ENCODE results near the gene PRKAG3. TPM values are rescaled to one million over a fixed set of nuclear protein-coding genes. Genes with fewer than 3 reads are reported as not detected.

Gene PRKAG3
- polyA plus RNA-seq, 2 donors: 0.02 TPM; not detected in 1

GRCh38 chr2:218876562-218877219 is 45.1 kb upstream of the PRKAG3 start:
- no peaks in the 10 kb centered on the region for H3K9me3 ChIP-seq (ENCODE audit: control insufficient read depth in 2 of 2, insufficient read depth in 1 of 2, low read depth in 1 of 2, low read length in 1 of 2)
- WGBS, 2 donors: 1 to 2% methylated on average over 3 of the region's 3 CpGs

GRCh38 chr2:218875692-218876246 is 44.2 kb upstream of the PRKAG3 start:
- WGBS, 2 donors: 60 to 64% methylated on average over 2 of the region's 2 CpGs
- Histone ChIP-seq H3K4me3 (ENCODE audit: low read depth in 1 of 2, low read length in 2 of 2) (no peak overlapping the region), H3K36me3 (ENCODE audit: control insufficient read depth in 2 of 2, insufficient read depth in 2 of 2, low read length in 1 of 2) (no peaks in the 10 kb centered on the region), H3K27me3 (ENCODE audit: control insufficient read depth in 1 of 2, insufficient read depth in 2 of 2, low read length in 2 of 2) (peaks cover 0 to 3% of the 10 kb centered on the region in 2 donors), H3K9me3 (ENCODE audit: control insufficient read depth in 2 of 2, insufficient read depth in 1 of 2, low read depth in 1 of 2, low read length in 1 of 2) (no peaks in the 10 kb centered on the region), H3K27ac (ENCODE audit: low read depth in 2 of 2, low read length in 1 of 2) (no peak overlapping the region), H3K4me1 (ENCODE audit: control insufficient read depth in 2 of 2, insufficient read depth in 2 of 2, low read length in 1 of 2) (peaks cover 4 to 8% of the 10 kb centered on the region in 2 donors)

More at GRCh38 chr2:218876562-218877219, 45.1 kb upstream of the PRKAG3 start:
- peaks cover 0 to 10% of the 10 kb centered on the region in 2 donors for H3K4me1 ChIP-seq (ENCODE audit: control insufficient read depth in 2 of 2, insufficient read depth in 2 of 2, low read length in 1 of 2)
- H3K27me3 ChIP-seq (ENCODE audit: control insufficient read depth in 1 of 2, insufficient read depth in 2 of 2, low read length in 2 of 2): peaks cover 0 to 3% of the 10 kb centered on the region in 2 donors
- no peaks in the 10 kb centered on the region for H3K36me3 ChIP-seq (ENCODE audit: control insufficient read depth in 2 of 2, insufficient read depth in 2 of 2, low read length in 1 of 2)
- H3K27ac ChIP-seq (ENCODE audit: low read depth in 2 of 2, low read length in 1 of 2): no peak overlapping the region
- H3K4me3 ChIP-seq (ENCODE audit: low read depth in 1 of 2, low read length in 2 of 2): no peak overlapping the region

DNA sequence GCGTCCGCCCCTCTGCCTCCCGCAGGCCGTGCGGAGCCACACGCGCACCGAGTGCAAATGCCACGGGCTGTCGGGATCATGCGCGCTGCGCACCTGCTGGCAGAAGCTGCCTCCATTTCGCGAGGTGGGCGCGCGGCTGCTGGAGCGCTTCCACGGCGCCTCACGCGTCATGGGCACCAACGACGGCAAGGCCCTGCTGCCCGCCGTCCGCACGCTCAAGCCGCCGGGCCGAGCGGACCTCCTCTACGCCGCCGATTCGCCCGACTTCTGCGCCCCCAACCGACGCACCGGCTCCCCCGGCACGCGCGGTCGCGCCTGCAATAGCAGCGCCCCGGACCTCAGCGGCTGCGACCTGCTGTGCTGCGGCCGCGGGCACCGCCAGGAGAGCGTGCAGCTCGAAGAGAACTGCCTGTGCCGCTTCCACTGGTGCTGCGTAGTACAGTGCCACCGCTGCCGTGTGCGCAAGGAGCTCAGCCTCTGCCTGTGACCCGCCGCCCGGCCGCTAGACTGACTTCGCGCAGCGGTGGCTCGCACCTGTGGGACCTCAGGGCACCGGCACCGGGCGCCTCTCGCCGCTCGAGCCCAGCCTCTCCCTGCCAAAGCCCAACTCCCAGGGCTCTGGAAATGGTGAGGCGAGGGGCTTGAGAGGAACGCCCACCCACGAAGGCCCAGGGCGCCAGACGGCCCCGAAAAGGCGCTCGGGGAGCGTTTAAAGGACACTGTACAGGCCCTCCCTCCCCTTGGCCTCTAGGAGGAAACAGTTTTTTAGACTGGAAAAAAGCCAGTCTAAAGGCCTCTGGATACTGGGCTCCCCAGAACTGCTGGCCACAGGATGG is 42.0 kb upstream of the PRKAG3 start:
- Histone ChIP-seq H3K9me3 (ENCODE audit: control insufficient read depth in 2 of 2, insufficient read depth in 1 of 2, low read depth in 1 of 2, low read length in 1 of 2) (no peaks in the 10 kb centered on the region), H3K4me1 (ENCODE audit: control insufficient read depth in 2 of 2, insufficient read depth in 2 of 2, low read length in 1 of 2) (peaks cover 2 to 4% of the 10 kb centered on the region in 2 donors), H3K27ac (ENCODE audit: low read depth in 2 of 2, low read length in 1 of 2) (no peak overlapping the region), H3K4me3 (ENCODE audit: low read depth in 1 of 2, low read length in 2 of 2) (no peak overlapping the region), H3K36me3 (ENCODE audit: control insufficient read depth in 2 of 2, insufficient read depth in 2 of 2, low read length in 1 of 2) (no peaks in the 10 kb centered on the region), H3K27me3 (ENCODE audit: control insufficient read depth in 1 of 2, insufficient read depth in 2 of 2, low read length in 2 of 2) (no peaks in the 10 kb centered on the region)
- WGBS, 2 donors: 23 to 51% methylated on average over 86 of the region's 86 CpGs

GRCh38 chr2:218872645-218873358 is 41.2 kb upstream of the PRKAG3 start:
- Histone ChIP-seq H3K36me3 (ENCODE audit: control insufficient read depth in 2 of 2, insufficient read depth in 2 of 2, low read length in 1 of 2) (no peaks in the 10 kb centered on the region), H3K9me3 (ENCODE audit: control insufficient read depth in 2 of 2, insufficient read depth in 1 of 2, low read depth in 1 of 2, low read length in 1 of 2) (no peaks in the 10 kb centered on the region), H3K4me1 (ENCODE audit: control insufficient read depth in 2 of 2, insufficient read depth in 2 of 2, low read length in 1 of 2) (peaks cover 2 to 4% of the 10 kb centered on the region in 2 donors), H3K4me3 (ENCODE audit: low read depth in 1 of 2, low read length in 2 of 2) (no peak overlapping the region), H3K27me3 (ENCODE audit: control insufficient read depth in 1 of 2, insufficient read depth in 2 of 2, low read length in 2 of 2) (no peaks in the 10 kb centered on the region), H3K27ac (ENCODE audit: low read depth in 2 of 2, low read length in 1 of 2) (no peak overlapping the region)
- WGBS, 2 donors: 37 to 44% methylated on average over 20 to 22 of the region's 22 CpGs

DNA sequence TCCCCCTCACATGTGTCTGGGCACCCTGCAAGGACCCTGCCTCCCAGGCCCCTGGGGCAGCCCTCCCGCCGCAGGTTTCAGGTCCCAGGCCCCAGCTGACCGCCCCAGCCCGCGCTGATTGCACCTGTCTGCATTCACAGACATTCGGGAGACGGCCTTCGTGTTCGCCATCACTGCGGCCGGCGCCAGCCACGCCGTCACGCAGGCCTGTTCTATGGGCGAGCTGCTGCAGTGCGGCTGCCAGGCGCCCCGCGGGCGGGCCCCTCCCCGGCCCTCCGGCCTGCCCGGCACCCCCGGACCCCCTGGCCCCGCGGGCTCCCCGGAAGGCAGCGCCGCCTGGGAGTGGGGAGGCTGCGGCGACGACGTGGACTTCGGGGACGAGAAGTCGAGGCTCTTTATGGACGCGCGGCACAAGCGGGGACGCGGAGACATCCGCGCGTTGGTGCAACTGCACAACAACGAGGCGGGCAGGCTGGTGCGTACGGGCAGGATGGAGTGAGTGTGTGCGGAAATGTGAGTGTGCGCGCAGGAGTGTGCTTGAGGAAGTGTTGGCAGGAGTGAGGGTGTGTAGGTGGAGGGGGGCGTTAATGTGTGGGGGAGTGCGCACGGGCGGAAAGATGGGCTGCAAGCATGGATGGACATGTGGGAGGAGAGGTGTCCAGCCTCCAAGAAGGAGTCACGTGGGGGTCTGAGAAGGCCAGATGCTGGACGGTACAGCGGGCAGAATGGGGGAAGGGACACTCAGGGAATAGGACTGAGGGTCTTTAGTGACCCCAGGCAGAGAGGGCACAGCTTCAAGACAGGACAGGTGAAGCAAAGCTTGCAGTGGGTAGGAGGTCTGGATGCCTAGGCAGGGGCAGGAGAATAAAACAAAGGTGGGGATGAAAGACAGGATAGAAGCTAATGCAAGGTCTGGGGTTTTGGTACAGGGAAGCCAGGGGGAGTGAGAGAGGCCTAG is 40.0 kb upstream of the PRKAG3 start:
- no peak overlapping the region for H3K27ac ChIP-seq (ENCODE audit: low read depth in 2 of 2, low read length in 1 of 2)
- peaks cover 4 to 7% of the 10 kb centered on the region in 2 donors for H3K4me1 ChIP-seq (ENCODE audit: control insufficient read depth in 2 of 2, insufficient read depth in 2 of 2, low read length in 1 of 2)
- no peaks in the 10 kb centered on the region for H3K9me3 ChIP-seq (ENCODE audit: control insufficient read depth in 2 of 2, insufficient read depth in 1 of 2, low read depth in 1 of 2, low read length in 1 of 2)
- peak overlapping the region in 1 of 2 donors; percentile 5 for H3K4me3 ChIP-seq (ENCODE audit: low read depth in 1 of 2, low read length in 2 of 2)
- 33 to 42% methylated on average over 60 of the region's 60 CpGs for WGBS, 2 donors
- no peaks in the 10 kb centered on the region for H3K36me3 ChIP-seq (ENCODE audit: control insufficient read depth in 2 of 2, insufficient read depth in 2 of 2, low read length in 1 of 2)
- H3K27me3 ChIP-seq (ENCODE audit: control insufficient read depth in 1 of 2, insufficient read depth in 2 of 2, low read length in 2 of 2): no peaks in the 10 kb centered on the region

DNA sequence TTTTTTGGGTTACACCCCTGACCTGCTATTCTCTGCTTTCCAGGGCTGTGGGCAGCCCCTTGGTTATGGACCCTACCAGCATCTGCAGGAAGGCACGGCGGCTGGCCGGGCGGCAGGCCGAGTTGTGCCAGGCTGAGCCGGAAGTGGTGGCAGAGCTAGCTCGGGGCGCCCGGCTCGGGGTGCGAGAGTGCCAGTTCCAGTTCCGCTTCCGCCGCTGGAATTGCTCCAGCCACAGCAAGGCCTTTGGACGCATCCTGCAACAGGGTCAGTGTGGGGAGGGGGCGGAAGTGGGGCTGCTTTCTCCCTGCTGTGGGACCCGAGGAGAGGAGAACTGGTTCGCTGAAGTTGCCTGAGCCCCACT is 39.4 kb upstream of the PRKAG3 start:
- peaks cover 4 to 7% of the 10 kb centered on the region in 2 donors for H3K4me1 ChIP-seq (ENCODE audit: control insufficient read depth in 2 of 2, insufficient read depth in 2 of 2, low read length in 1 of 2)
- no peak overlapping the region for H3K4me3 ChIP-seq (ENCODE audit: low read depth in 1 of 2, low read length in 2 of 2)
- no peaks in the 10 kb centered on the region for H3K27me3 ChIP-seq (ENCODE audit: control insufficient read depth in 1 of 2, insufficient read depth in 2 of 2, low read length in 2 of 2)
- no peak overlapping the region for H3K27ac ChIP-seq (ENCODE audit: low read depth in 2 of 2, low read length in 1 of 2)
- H3K36me3 ChIP-seq (ENCODE audit: control insufficient read depth in 2 of 2, insufficient read depth in 2 of 2, low read length in 1 of 2): no peaks in the 10 kb centered on the region
- no peaks in the 10 kb centered on the region for H3K9me3 ChIP-seq (ENCODE audit: control insufficient read depth in 2 of 2, insufficient read depth in 1 of 2, low read depth in 1 of 2, low read length in 1 of 2)
- 18 to 42% methylated on average over 13 to 18 of the region's 18 CpGs for WGBS, 2 donors

DNA sequence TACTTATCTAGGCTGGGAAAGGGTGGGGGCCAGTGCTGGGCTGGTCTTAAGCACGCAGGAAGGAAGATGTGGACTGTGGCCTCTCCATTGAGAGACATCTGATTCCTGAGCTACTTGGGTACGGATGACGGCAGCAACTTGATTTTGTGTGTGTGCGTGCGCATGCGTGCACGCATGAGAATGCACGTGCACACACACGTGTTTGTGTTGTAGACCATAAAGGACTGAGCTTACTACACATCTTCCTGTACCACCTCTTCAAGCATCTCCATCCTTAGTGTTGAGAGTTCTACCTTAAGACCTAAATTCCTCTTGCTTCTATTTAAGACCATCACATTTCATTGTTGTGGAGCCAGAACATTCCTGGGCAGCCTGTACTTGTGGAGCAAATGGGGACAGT is 37.5 kb upstream of the PRKAG3 start:
- Histone ChIP-seq H3K4me3 (ENCODE audit: low read depth in 1 of 2, low read length in 2 of 2) (no peak overlapping the region), H3K4me1 (ENCODE audit: control insufficient read depth in 2 of 2, insufficient read depth in 2 of 2, low read length in 1 of 2) (peaks cover 4 to 7% of the 10 kb centered on the region in 2 donors), H3K9me3 (ENCODE audit: control insufficient read depth in 2 of 2, insufficient read depth in 1 of 2, low read depth in 1 of 2, low read length in 1 of 2) (no peaks in the 10 kb centered on the region), H3K27ac (ENCODE audit: low read depth in 2 of 2, low read length in 1 of 2) (no peak overlapping the region), H3K36me3 (ENCODE audit: control insufficient read depth in 2 of 2, insufficient read depth in 2 of 2, low read length in 1 of 2) (no peaks in the 10 kb centered on the region), H3K27me3 (ENCODE audit: control insufficient read depth in 1 of 2, insufficient read depth in 2 of 2, low read length in 2 of 2) (no peaks in the 10 kb centered on the region)
- 85 to 88% methylated on average over 9 of the region's 9 CpGs for WGBS, 2 donors

GRCh38 chr2:218867900-218868299 is 36.3 kb upstream of the PRKAG3 start:
- 42 to 54% methylated on average over 6 of the region's 6 CpGs for WGBS, 2 donors
- Histone ChIP-seq H3K36me3 (ENCODE audit: control insufficient read depth in 2 of 2, insufficient read depth in 2 of 2, low read length in 1 of 2) (no peaks in the 10 kb centered on the region), H3K9me3 (ENCODE audit: control insufficient read depth in 2 of 2, insufficient read depth in 1 of 2, low read depth in 1 of 2, low read length in 1 of 2) (no peaks in the 10 kb centered on the region), H3K27ac (ENCODE audit: low read depth in 2 of 2, low read length in 1 of 2) (no peak overlapping the region), H3K27me3 (ENCODE audit: control insufficient read depth in 1 of 2, insufficient read depth in 2 of 2, low read length in 2 of 2) (no peaks in the 10 kb centered on the region), H3K4me1 (ENCODE audit: control insufficient read depth in 2 of 2, insufficient read depth in 2 of 2, low read length in 1 of 2) (peaks cover 4 to 5% of the 10 kb centered on the region in 2 donors), H3K4me3 (ENCODE audit: low read depth in 1 of 2, low read length in 2 of 2) (no peak overlapping the region)

Data from esophagus (tissue), 2 donors.